ENCODE results near the gene COL23A1.

DNA sequence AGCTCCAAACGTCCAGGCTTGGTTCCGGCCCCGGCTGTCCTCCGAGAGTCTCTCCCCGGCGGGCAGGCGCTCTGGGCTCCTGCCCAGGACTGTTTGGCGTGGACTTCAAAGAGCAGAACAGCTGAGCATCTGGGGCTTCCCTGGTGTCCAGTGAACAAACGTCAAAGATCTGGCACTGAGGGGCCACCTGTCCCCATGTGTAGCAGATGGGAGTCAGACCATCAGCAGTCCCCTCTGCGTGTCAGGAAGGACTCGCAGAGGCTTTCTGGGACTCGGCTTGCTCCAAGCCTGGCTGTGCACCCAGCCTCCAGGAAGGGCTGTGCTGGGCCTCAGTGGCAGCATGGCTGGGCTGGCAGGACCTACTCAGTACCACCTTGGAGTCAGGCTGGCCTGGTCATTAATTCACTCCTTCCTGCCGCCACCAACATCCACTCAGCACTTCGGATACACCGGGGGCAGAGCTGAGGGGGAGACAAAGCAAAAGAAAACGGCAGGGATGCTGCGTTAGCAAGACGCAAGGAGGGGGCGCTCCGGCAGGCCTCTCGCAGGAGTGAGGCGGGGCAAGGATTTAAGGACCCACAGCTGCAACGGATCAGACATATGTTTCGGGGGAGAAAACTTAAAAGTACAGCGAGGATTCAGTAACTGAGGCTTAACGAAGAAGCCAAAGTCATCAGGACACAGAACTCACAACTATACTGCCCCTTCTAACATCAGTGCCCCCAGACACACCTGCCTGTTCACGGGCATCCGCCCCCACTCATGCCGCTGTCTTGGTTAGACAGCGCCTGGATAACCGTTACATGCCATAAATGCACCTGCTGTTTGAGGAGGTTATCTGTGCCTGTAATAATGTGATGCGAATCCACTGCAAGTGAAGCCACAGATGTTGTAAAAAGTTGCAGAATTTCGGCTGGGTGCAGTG, 193.1 kb downstream of the COL23A1 start:
- TF ChIP-seq POLR2A (IDR thresholded peaks at IDR 0.05; ENCODE audit: low read length) (no peak), GATA1 (IDR thresholded peaks at IDR 0.05; ENCODE audit: low read depth, low read length) (no peak)
